Kidney capillary endothelial cell (primary cell): ENCODE results near the gene CCL14.
"Not testable (repeated sequence)": the region's sequence is repeated elsewhere in the genome, so short reads cannot be mapped to it uniquely, and the experiment has no call there.

Experiments
- DNase-seq: peaks from one replicate; pipeline ENCODE4 v3.0.0-alpha.2; 2018; ENCODE audit warnings: low spot score

CCL14 gene

DNA sequence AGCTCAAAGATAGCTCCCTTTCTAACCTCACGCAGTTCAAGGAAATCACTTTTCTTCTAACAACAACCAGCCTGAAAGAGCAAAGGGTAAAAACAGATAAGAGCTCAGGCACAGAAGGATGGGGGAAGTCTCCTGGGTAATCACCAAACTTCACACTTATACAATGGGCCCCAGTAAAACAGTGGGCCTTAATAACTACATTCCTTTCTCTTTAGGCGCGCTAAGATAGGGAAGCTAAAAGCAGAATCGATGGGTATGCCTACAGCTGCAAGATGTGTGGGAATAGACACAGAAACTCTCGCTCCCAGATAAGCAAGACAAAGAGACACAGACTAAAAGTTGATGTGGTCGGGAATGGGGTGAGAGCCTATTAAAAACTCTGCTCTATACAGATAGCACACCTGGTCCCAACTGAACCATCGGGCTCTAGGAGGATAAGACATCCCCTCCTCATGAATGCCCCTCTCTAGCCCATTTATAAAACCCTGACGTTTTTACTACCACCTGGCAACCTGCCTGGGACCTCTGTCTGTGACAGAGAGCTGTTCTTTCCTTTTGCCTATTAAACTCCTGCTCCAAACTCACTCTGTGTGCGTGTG lies 43.8 kb downstream of the CCL14 start:
- DNase-seq = no peak

DNA sequence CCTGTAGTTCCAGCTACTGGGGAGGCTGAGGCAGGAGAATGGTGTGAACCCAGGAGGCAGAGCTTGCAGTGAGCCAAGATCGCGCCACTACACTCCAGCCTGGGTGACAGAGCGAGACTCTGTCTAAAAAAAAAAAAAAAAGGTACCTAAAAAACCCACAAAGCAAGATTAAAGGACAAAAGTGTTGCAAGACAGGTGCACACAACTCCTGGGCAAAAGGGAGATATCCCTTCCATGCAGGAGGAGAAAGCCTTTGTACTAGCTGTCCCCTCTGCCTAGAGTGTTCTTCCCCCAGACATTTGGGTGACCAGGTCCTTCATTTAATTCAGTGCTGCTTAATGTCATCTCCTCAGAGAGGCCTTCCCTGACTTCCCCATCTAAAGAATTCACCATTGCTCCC lies 48.0 kb downstream of the CCL14 start:
- not testable (repeated sequence) for DNase-seq

DNA sequence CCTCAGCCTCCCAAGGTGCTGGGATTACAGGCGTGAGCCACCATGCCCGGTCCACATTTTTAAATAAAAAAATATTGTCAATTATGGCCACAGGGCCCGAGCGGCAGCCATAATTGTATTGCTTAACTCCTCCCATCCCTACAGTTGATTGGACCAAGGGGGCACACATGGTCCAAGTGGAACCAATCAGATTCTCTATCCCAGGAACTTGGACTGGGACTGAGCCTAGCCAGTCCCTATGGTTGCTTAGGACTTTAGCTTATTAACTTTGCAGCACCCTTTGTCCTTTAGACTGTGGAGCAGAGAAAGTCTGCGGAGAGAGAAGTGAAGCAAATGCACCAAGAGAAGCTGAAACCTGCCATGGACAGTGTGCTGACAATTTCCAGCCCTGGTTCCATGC lies 50.5 kb downstream of the CCL14 start:
- DNase-seq = no peak

GRCh38 chr17:35934760-35935159 lies 51.8 kb downstream of the CCL14 start:
- no peak for DNase-seq
